Progenitor cell of endocrine pancreas (in vitro differentiated cells): Measurements from ENCODE around the gene LPP. TPM values are rescaled to one million over a fixed set of nuclear protein-coding genes. Genes with fewer than 3 reads are reported as not detected.

Experiments
- DNase-seq: peaks from one replicate; pipeline ENCODE4 v3.0.0; 2021; ENCODE audit warnings: low spot score; ENCODE audit not compliant: unreplicated experiment
- H3K27ac Mint-ChIP-seq: 2 replicates; pipeline ENCODE4 v1.8.0; 2021; ENCODE audit warnings: mild to moderate bottlenecking, moderate library complexity, mixed read lengths
- H3K27me3 Mint-ChIP-seq: 2 replicates; pipeline ENCODE4 v1.8.0; 2021; ENCODE audit warnings: mixed read lengths
- H3K36me3 Mint-ChIP-seq: 2 replicates; pipeline ENCODE4 v1.8.0; 2022; ENCODE audit warnings: mixed read lengths; ENCODE audit not compliant: insufficient read depth
- H3K4me1 Mint-ChIP-seq: 2 replicates; pipeline ENCODE4 v1.8.0; 2021; ENCODE audit warnings: low read depth, mixed read lengths
- H3K4me3 Mint-ChIP-seq: 2 replicates; pipeline ENCODE4 v1.8.0; 2021; ENCODE audit warnings: low read depth, mild to moderate bottlenecking, moderate library complexity, mixed read lengths
- H3K9me3 Mint-ChIP-seq: 2 replicates; pipeline ENCODE4 v1.8.0; 2021; ENCODE audit warnings: low read depth, mixed read lengths
- total RNA-seq: library from RNA; stranded (reverse); gene quantifications from 2 replicates; pipeline ENCODE4 v1.2.1, GENCODE V29; 2021
- TF ChIP-seq, protein P1 (sequence below): fragments of 200-600 bp; sonication (generic); IDR thresholded peaks from one replicate; pipeline ENCODE4 v1.5.0; 2021; ENCODE audit warnings: antibody characterized with exemption, mild to moderate bottlenecking; ENCODE audit not compliant: unreplicated experiment

LPP gene
- total RNA-seq, 1 donor from 2014 or later: 131 TPM

DNA sequence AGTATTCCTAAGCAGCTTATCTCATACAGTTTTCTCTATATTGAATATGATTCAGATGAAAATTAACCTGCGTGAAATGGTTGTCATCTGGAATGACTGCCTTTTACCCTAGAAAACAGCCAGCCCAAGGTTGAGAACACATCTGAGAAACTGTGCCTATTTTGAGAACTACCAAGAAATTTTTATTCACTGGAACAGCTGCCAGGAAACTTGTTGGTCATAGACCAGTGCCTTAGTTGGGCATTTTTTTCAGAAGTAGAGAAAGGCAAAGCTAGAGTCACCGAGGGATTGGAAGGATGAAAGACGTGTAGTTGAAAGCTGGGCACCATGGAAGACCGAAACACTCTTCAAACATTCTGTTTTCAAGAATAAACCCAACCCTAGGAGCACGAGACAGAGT, 277.1 kb downstream of the LPP start:
- peaks cover 17% of the 10 kb centered on the region for H3K4me1 Mint-ChIP-seq
- H3K9me3 Mint-ChIP-seq: peaks cover 18% of the 10 kb centered on the region
- no peak overlapping the region for H3K4me3 Mint-ChIP-seq
- no peaks in the 10 kb centered on the region for H3K27me3 Mint-ChIP-seq
- DNase-seq: no peak
- peaks cover 15% of the 10 kb centered on the region for H3K36me3 Mint-ChIP-seq
- TF ChIP-seq, protein P1, sequence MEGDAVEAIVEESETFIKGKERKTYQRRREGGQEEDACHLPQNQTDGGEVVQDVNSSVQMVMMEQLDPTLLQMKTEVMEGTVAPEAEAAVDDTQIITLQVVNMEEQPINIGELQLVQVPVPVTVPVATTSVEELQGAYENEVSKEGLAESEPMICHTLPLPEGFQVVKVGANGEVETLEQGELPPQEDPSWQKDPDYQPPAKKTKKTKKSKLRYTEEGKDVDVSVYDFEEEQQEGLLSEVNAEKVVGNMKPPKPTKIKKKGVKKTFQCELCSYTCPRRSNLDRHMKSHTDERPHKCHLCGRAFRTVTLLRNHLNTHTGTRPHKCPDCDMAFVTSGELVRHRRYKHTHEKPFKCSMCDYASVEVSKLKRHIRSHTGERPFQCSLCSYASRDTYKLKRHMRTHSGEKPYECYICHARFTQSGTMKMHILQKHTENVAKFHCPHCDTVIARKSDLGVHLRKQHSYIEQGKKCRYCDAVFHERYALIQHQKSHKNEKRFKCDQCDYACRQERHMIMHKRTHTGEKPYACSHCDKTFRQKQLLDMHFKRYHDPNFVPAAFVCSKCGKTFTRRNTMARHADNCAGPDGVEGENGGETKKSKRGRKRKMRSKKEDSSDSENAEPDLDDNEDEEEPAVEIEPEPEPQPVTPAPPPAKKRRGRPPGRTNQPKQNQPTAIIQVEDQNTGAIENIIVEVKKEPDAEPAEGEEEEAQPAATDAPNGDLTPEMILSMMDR: no peak
- H3K27ac Mint-ChIP-seq: no peak overlapping the region

DNA sequence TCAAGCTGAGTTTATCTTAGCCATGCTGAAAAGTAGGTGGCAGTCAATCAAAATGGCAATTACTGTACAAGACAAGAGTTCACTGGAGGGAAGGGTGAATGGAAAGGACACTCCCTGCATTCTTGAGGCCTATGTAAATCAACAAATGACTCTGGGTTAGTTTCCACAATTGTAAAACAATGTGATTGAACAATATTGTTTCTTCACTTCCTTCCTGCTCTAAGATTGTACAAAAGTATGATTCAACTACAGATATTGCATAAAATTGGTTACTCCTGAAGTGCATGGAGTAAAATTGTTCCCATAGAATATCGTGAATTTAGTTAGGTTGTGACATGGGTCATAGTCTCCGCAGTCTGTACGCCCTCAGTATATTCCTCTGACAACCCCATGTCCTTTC, 277.6 kb downstream of the LPP start:
- TF ChIP-seq, protein P1: no peak
- Mint-ChIP-seq H3K27me3 (no peaks in the 10 kb centered on the region), H3K9me3 (peaks cover 13% of the 10 kb centered on the region), H3K4me3 (no peak overlapping the region), H3K4me1 (peaks cover 17% of the 10 kb centered on the region), H3K27ac (no peak overlapping the region), H3K36me3 (peaks cover 12% of the 10 kb centered on the region)
- no peak for DNase-seq

DNA sequence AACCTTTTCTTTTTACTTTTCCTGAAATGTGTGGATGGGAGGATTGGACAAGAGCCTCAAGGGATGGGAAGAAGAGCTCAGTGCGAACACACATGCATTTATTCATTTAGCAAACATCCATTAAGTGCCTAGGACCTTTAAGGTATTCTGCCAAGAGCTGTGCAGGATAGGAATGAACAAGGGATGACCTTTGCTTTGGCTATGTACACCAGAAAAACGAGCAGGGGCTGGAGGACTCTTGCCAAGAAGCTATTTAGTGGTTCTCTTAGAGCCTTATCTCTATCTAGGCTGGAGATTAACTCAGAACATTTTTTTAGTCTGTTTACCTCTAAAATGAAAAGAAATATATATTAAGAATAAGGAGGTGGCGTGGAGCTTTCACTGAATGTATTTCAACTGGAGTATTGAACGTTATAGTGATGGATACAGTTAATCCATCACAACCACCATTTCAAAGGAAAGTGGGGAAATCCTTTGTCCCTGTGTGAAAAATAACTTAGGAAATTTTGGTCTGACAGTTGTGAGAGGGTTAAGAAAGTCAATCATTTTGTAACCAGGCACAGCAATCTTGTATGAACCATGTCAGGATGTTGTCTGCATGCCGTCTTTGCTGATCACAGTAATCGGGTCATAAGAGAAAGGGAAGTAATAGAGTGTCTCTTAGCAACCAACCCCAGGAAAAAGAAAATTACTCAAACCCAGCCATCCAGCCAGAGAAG, 279.0 kb downstream of the LPP start:
- Mint-ChIP-seq H3K4me1 (peaks cover 13% of the 10 kb centered on the region), H3K36me3 (peaks cover 4% of the 10 kb centered on the region), H3K27me3 (no peaks in the 10 kb centered on the region), H3K9me3 (peaks cover 3% of the 10 kb centered on the region), H3K4me3 (no peak overlapping the region), H3K27ac (no peak overlapping the region)
- DNase-seq: no peak
- TF ChIP-seq, protein P1: no peak

DNA sequence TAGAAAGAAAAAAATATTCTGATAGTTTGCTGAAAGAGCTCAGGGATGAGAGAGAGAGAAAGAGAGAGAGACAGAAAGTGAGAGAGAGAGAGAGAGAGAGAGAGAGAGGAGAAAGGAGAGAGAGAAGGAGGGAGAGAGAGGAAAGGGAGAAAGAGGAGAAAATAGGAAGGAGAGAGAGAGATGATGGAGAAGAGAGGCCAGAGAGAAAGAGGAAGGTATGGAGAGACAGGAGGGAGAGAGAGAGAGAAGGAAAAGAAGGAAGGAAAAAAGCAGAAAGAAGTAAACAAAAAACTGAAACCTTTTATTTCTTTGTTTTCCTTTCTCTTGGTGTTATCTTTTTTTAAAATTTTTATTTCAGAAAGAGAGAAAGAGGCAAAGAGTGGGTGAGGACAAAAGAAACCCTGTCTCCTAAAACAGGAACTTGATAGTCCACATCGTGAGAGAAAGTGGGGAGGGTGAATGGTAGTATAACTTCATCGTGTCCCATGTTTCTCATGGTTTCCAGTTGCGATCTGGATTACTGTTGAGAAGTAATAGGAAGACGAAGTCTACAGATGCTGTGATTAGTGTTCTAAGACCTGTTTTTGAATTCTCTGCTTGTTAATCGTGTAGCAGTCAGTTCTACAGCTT, 279.7 kb downstream of the LPP start:
- H3K4me3 Mint-ChIP-seq: no peak overlapping the region

DNA sequence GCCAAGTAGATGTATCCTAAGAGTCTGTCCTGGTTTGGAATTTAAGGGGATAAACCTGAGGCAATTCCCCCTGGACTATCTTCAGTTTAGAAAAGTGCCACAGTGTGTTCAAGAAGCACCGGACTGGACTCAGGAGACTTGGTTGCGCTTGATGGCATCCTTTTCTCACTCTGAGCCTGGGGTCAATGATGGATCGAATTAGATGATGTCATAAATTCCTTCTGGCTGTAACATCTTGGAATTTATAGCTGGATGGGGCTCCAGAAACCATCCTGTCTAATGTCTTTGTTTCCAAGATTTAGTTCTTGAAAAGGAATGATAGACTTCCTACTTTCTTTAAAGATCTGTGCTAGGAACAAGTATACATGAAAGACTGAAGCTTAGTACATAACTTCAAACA, 280.6 kb downstream of the LPP start:
- Mint-ChIP-seq H3K9me3 (peaks cover 3% of the 10 kb centered on the region), H3K4me3 (no peak overlapping the region), H3K36me3 (peaks cover 4% of the 10 kb centered on the region), H3K27me3 (no peaks in the 10 kb centered on the region), H3K27ac (no peak overlapping the region), H3K4me1 (peaks cover 15% of the 10 kb centered on the region)
- TF ChIP-seq, protein P1: no peak
- DNase-seq: no peak

More for the DNA sequence above, 279.7 kb downstream of the LPP start:
- no peak for DNase-seq
- H3K27ac Mint-ChIP-seq: no peak overlapping the region
- H3K36me3 Mint-ChIP-seq: peaks cover 4% of the 10 kb centered on the region
- TF ChIP-seq, protein P1: no peak
- peaks cover 13% of the 10 kb centered on the region for H3K4me1 Mint-ChIP-seq
- peaks cover 3% of the 10 kb centered on the region for H3K9me3 Mint-ChIP-seq
- H3K27me3 Mint-ChIP-seq: no peaks in the 10 kb centered on the region
